ENCODE measurements around the gene SNRNP40.

GRCh38 chr1:31264790-31265386 is 31.7 kb downstream of the SNRNP40 start:
- TF ChIP-seq POLR2A (IDR thresholded peaks at IDR 0.05; ENCODE audit: low read length) (no peak), GATA1 (IDR thresholded peaks at IDR 0.05; ENCODE audit: low read depth, low read length) (no peak)

Data from erythroblast (primary cell).